ENCODE measurements around the gene CASP7. TPM values are rescaled to one million over a fixed set of nuclear protein-coding genes. Genes with fewer than 3 reads are reported as not detected.

CASP7 gene
- total RNA-seq, 4 donors from 2014 or later: 13.7 to 29.2 (median 20.1) TPM

- Histone ChIP-seq H3K4me1 (no peaks in the 10 kb centered on the region), H3K4me3 (no peak overlapping the region), H3K9me3 (no peaks in the 10 kb centered on the region), H3K27ac (no peak overlapping the region), H3K27me3 (no peaks in the 10 kb centered on the region), H3K36me3 (no peaks in the 10 kb centered on the region)
- 36 to 40% methylated on average over 2 of the region's 2 CpGs for WGBS, 2 donors (ENCODE audit: low coverage in 1 of 2)
- TF ChIP-seq EP300 (IDR thresholded peaks at IDR 0.05) (no peak), POLR2A (IDR thresholded peaks at IDR 0.05) (no peak), CTCF (IDR thresholded peaks at IDR 0.05) (no peak), POLR2AphosphoS5 (IDR thresholded peaks at IDR 0.05) (no peak)
- ATAC-seq: no peak
Measured at GRCh38 chr10:113656896-113657295, 22.8 kb upstream of the CASP7 start.

GRCh38 chr10:113657544-113657943 is 22.2 kb upstream of the CASP7 start:
- no peak for ATAC-seq
- no peaks in the 10 kb centered on the region for H3K36me3 ChIP-seq
- no peaks in the 10 kb centered on the region for H3K9me3 ChIP-seq
- no peak overlapping the region for H3K27ac ChIP-seq
- H3K4me1 ChIP-seq: no peaks in the 10 kb centered on the region
- no peak overlapping the region for H3K4me3 ChIP-seq
- no peaks in the 10 kb centered on the region for H3K27me3 ChIP-seq
- TF ChIP-seq POLR2A (IDR thresholded peaks at IDR 0.05) (no peak), POLR2AphosphoS5 (IDR thresholded peaks at IDR 0.05) (no peak), CTCF (IDR thresholded peaks at IDR 0.05) (no peak), EP300 (IDR thresholded peaks at IDR 0.05) (no peak)

- WGBS, 2 donors (ENCODE audit: low coverage in 1 of 2): 85 to 92% methylated on average over 2 of the region's 2 CpGs
Measured at GRCh38 chr10:113661332-113661731, 18.4 kb upstream of the CASP7 start.

GRCh38 chr10:113663142-113663541 is 16.6 kb upstream of the CASP7 start:
- Histone ChIP-seq H3K9me3 (no peaks in the 10 kb centered on the region), H3K36me3 (no peaks in the 10 kb centered on the region), H3K27me3 (no peaks in the 10 kb centered on the region), H3K4me3 (no peak overlapping the region), H3K27ac (no peak overlapping the region), H3K4me1 (no peaks in the 10 kb centered on the region)
- TF ChIP-seq EP300 (IDR thresholded peaks at IDR 0.05): no peak
- no peak for TF ChIP-seq POLR2A (IDR thresholded peaks at IDR 0.05)
- no peak for TF ChIP-seq POLR2AphosphoS5 (IDR thresholded peaks at IDR 0.05)
- TF ChIP-seq CTCF (IDR thresholded peaks at IDR 0.05): no peak
- 66 to 79% methylated on average over 5 of the region's 5 CpGs for WGBS, 2 donors (ENCODE audit: low coverage in 1 of 2)
- no peak for ATAC-seq

More at GRCh38 chr10:113661332-113661731, 18.4 kb upstream of the CASP7 start:
- no peaks in the 10 kb centered on the region for H3K4me1 ChIP-seq
- H3K9me3 ChIP-seq: no peaks in the 10 kb centered on the region
- ATAC-seq: no peak
- TF ChIP-seq CTCF (IDR thresholded peaks at IDR 0.05): no peak
- H3K4me3 ChIP-seq: no peak overlapping the region
- no peaks in the 10 kb centered on the region for H3K27me3 ChIP-seq
- H3K27ac ChIP-seq: no peak overlapping the region
- no peaks in the 10 kb centered on the region for H3K36me3 ChIP-seq

- Histone ChIP-seq H3K36me3 (no peaks in the 10 kb centered on the region), H3K27ac (no peak within 1 kb of the TSS), H3K9me3 (no peaks in the 10 kb centered on the region), H3K4me3 (no peak within 1 kb of the TSS), H3K4me1 (no peaks in the 10 kb centered on the region), H3K27me3 (no peaks in the 10 kb centered on the region)
- no peak for TF ChIP-seq POLR2AphosphoS5 (IDR thresholded peaks at IDR 0.05)
- ATAC-seq: no peak
- 81 to 87% methylated on average over 3 to 5 of the region's 5 CpGs for WGBS, 2 donors (ENCODE audit: low coverage in 1 of 2)
Measured at GRCh38 chr10:113663908-113664307, 15.8 kb upstream of the CASP7 start, which contains the start of gene NRAP. Gene NRAP (minus strand): TSS chr10:113664041. CDS start chr10:113663882, 159 bp downstream.

Measured in gastroesophageal sphincter (tissue), 4 donors.